Liver (tissue), 9 donors: Measurements from ENCODE around the gene VPS37D. TPM values are rescaled to one million over a fixed set of nuclear protein-coding genes. Genes with fewer than 3 reads are reported as not detected.
"Not testable (repeated sequence)": the region's sequence is repeated elsewhere in the genome, so short reads cannot be mapped to it uniquely, and the experiment has no call there.

Experiments used
- DNase-seq: peaks from one replicate; pipeline ENCODE4 v3.0.0-alpha.2; 2017; ENCODE audit warnings: low spot score
- H3K27ac ChIP-seq, 2 donors: one replicate each; pipeline ENCODE4 v1.7.0; 2013; ENCODE audit warnings: inconsistent platforms in 2 of 2, low read length in 2 of 2, control low read depth in 1 of 2, low read depth in 1 of 2, mild to moderate bottlenecking in 1 of 2
- H3K27me3 ChIP-seq, 4 donors: one replicate each; pipeline versions ENCODE4 v1.6.1 to v1.7.0; 2013; ENCODE audit warnings: low read length in 3 of 4, inconsistent platforms in 1 of 4, mild to moderate bottlenecking in 1 of 4, moderate library complexity in 1 of 4; ENCODE audit not compliant: control insufficient read depth in 4 of 4, insufficient read depth in 4 of 4
- H3K36me3 ChIP-seq, 4 donors: one replicate each; pipeline versions ENCODE4 v1.6.1 to v1.7.0; 2013; ENCODE audit warnings: low read length in 3 of 4, mild to moderate bottlenecking in 3 of 4, low read depth in 1 of 4, moderate library complexity in 1 of 4; ENCODE audit not compliant: control insufficient read depth in 4 of 4, insufficient read depth in 3 of 4
- H3K4me1 ChIP-seq, 4 donors: one replicate each; pipeline versions ENCODE4 v1.6.1 to v1.7.0; 2013; ENCODE audit warnings: low read length in 3 of 4, mild to moderate bottlenecking in 3 of 4, moderate library complexity in 1 of 4; ENCODE audit not compliant: control insufficient read depth in 4 of 4, insufficient read depth in 4 of 4
- H3K4me3 ChIP-seq, 3 donors: one replicate each; pipeline versions ENCODE4 v1.6.1 to v1.7.0; 2013; ENCODE audit warnings: low read length in 3 of 3, control low read depth in 1 of 3, low read depth in 1 of 3, mild to moderate bottlenecking in 1 of 3
- H3K9ac ChIP-seq, 2 donors: one replicate each; pipeline ENCODE4 v1.7.0; 2013; ENCODE audit warnings: low read length in 2 of 2, mild to moderate bottlenecking in 2 of 2, moderate library complexity in 2 of 2, control low read depth in 1 of 2, low read depth in 1 of 2
- H3K9me3 ChIP-seq, 4 donors: one replicate each; pipeline versions ENCODE4 v1.6.1 to v1.7.0; 2013; ENCODE audit warnings: low read length in 3 of 4; ENCODE audit not compliant: control insufficient read depth in 4 of 4
- EGR1 ChIP-seq, 2 donors: IDR thresholded peaks; 2 replicates each; pipeline ENCODE4 v1.6.1; 2016 to 2018; ENCODE audit warnings: antibody characterized with exemption in 2 of 2, low read depth in 2 of 2
- FOXA1 ChIP-seq: IDR thresholded peaks from 2 replicates; pipeline ENCODE4 v1.6.1; 2016; ENCODE audit warnings: antibody characterized with exemption
- HNF4A ChIP-seq, 2 donors: conservative IDR thresholded peaks; 2 replicates each; pipeline ENCODE4 v1.6.1; 2016; ENCODE audit warnings: antibody characterized with exemption in 2 of 2, mild to moderate bottlenecking in 2 of 2
- HNF4G ChIP-seq: IDR thresholded peaks from 2 replicates; pipeline ENCODE4 v1.6.1; 2016; ENCODE audit warnings: antibody characterized with exemption
- JUND ChIP-seq, 2 donors: IDR thresholded peaks; 2 replicates each; pipeline ENCODE4 v1.6.1; 2016; ENCODE audit warnings: antibody characterized with exemption in 2 of 2
- NR2F2 ChIP-seq: IDR thresholded peaks from 2 replicates; pipeline ENCODE4 v1.6.1; 2016; ENCODE audit warnings: antibody characterized with exemption
- RAD21 ChIP-seq, 2 donors: IDR thresholded peaks; 2 replicates each; pipeline ENCODE4 v1.6.1; 2016; ENCODE audit warnings: antibody characterized with exemption in 2 of 2, mild to moderate bottlenecking in 2 of 2
- RXRA ChIP-seq, 2 donors: IDR thresholded peaks; 2 replicates each; pipeline ENCODE4 v1.6.1; 2017 to 2018; ENCODE audit warnings: antibody characterized with exemption in 2 of 2, mild to moderate bottlenecking in 1 of 2
- SP1 ChIP-seq: IDR thresholded peaks from 2 replicates; pipeline ENCODE4 v1.6.1; 2018; ENCODE audit warnings: antibody characterized with exemption, mild to moderate bottlenecking
- TAF1 ChIP-seq: conservative IDR thresholded peaks from 2 replicates; pipeline ENCODE4 v1.6.1; 2016; ENCODE audit warnings: antibody characterized with exemption, mild to moderate bottlenecking
- YY1 ChIP-seq: IDR thresholded peaks from 2 replicates; pipeline ENCODE4 v1.6.1; 2016; ENCODE audit warnings: antibody characterized with exemption, mild to moderate bottlenecking
- WGBS: extraction: QIAGEN DNeasy Blood & Tissue Kit; methylation state at CpG from one replicate; pipeline ENCODE4 v1.1.7; 2013; 5-methylcytosine and 5-hydroxymethylcytosine counted together
- polyA plus RNA-seq, 2 donors: library from polyadenylated mRNA; stranded (reverse) in 1 of 2; unstranded in 1 of 2; fragments of 200-250 nt in 1 of 2; fragments of >200 nt in 1 of 2; fragmentation: Nextera tagmentation in 1 of 2; extraction: Ambion mirVana in 1 of 2; gene quantifications; one replicate each; pipeline versions ENCODE4 v1.2.1 to v1.2.3, GENCODE V29; 2013 to 2015
- total RNA-seq, 2 donors: library from RNA; depleted of rRNA; stranded (reverse); fragments of >200 nt; gene quantifications; one replicate each; pipeline ENCODE4 v1.2.3, GENCODE V29; 2014
- TF ChIP-seq, protein P1 (sequence below): fragments of 150-350 bp; IDR thresholded peaks from 2 replicates; pipeline ENCODE4 v1.5.1; 2017; ENCODE audit warnings: improper control_type of control experiment, low read depth, low read length; ENCODE audit not compliant: missing input control
- TF ChIP-seq, protein P2 (sequence below): IDR thresholded peaks from 2 replicates; pipeline ENCODE4 v1.6.1; 2016; ENCODE audit warnings: antibody characterized with exemption, mild to moderate bottlenecking
- TF ChIP-seq, protein P3 (sequence below): IDR thresholded peaks from 2 replicates; pipeline ENCODE4 v1.6.1; 2016; ENCODE audit warnings: antibody characterized with exemption
- donor health status: healthy.
- donor health status: healthy.
- donor health status: healthy.
- donor health status: healthy.
- donor health status: healthy.

The VPS37D gene
- total and polyA plus RNA-seq, 4 donors = 0.38 to 3.3 (median 1.3) TPM

DNA sequence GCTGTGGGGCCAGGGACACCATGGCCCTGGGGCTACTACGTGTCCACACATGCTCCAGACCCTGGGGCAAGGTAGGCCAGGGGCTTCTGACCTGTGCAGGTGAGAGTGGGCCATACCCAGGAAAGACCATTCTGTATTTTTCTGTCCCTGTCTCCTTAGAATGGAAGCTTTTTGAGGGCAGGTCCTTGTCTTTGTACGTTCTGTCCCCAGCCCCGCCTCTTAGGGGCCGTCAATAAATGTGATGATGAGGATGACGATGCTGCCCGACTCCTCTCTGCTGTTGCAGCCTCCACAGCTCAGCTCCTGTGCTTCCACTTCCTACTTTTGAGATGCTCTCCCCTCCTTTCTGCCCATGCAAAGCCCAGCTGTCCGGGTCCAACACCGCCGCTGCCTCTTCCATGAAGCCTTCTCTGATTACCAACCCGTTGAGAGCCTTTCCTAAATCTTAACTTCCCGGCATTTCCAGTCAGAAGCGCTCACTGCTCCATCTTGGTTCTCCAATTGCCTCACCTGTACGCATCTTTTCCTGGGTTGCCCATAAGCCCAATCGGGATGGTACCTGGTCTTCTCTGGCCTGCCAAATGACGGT is 4.3 kb downstream of the VPS37D start:
- 96% methylated on average over 15 of the region's 15 CpGs for WGBS
- H3K27me3 ChIP-seq = no peaks in the 10 kb centered on the region
- H3K9me3 ChIP-seq = no peaks in the 10 kb centered on the region
- no peak overlapping the region for H3K4me3 ChIP-seq
- H3K36me3 ChIP-seq = no peaks in the 10 kb centered on the region
- TF ChIP-seq JUND (IDR thresholded peaks at IDR 0.05) = no peak
- TF ChIP-seq RXRA (IDR thresholded peaks at IDR 0.05) = no peak
- TF ChIP-seq HNF4G = no peak
- peaks cover 7 to 11% (median 10%) of the 10 kb centered on the region in 4 donors for H3K4me1 ChIP-seq
- no peak overlapping the region for H3K27ac ChIP-seq
- no peak overlapping the region for H3K9ac ChIP-seq
- no peak for DNase-seq

DNA sequence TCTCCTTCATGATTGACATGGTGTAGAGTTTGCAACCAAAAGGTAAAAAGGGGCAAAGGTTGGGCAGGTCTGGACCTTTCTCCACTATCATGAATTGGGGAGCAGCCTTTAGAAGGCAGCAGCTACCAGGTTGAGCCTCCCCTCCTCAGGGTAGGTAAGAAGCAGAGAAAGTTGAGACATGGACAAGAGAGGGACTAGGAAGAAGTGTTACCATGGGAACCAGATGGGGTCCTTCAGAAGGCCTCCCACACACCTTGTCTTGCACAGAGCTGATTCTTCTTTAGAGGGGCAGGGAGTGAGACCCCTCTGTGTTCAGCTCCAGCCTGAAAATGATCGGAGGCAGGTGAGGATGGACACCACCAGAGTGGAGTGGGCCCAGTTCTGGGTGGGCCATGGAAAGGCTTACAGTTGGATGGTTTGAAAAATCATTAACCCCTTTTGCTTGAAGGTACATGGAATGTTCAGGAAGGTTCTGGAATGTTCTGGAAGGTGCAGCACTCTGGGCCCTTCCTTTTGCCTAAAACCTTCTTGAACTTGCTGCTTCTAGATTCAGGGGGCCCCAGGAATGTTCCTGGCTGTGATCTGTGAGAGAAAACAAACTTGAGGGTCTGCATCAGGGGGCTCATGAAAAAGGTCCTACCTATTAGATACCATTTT is 7.0 kb downstream of the VPS37D start:
- Histone ChIP-seq H3K27me3 (no peaks in the 10 kb centered on the region), H3K27ac (no peak overlapping the region), H3K9ac (no peak overlapping the region), H3K4me3 (no peak overlapping the region), H3K9me3 (no peaks in the 10 kb centered on the region), H3K4me1 (peaks cover 0 to 8% (median 5%) of the 10 kb centered on the region in 4 donors), H3K36me3 (peaks cover 0 to 6% (median 1%) of the 10 kb centered on the region in 4 donors)
- 95% methylated on average over 1 of the region's 1 CpG for WGBS
- TF ChIP-seq YY1 (no peak), FOXA1 (no peak), RXRA (IDR thresholded peaks at IDR 0.05) (no peak), JUND (IDR thresholded peaks at IDR 0.05) (no peak), TAF1 (no peak), RAD21 (IDR thresholded peaks at IDR 0.05) (no peak), EGR1 (IDR thresholded peaks at IDR 0.05; ENCODE audit: low read depth in 2 of 2) (no peak), HNF4A (conservative IDR thresholded peaks at IDR 0.05) (no peak), NR2F2 (no peak), SP1 (no peak)
- TF ChIP-seq, protein P1, sequence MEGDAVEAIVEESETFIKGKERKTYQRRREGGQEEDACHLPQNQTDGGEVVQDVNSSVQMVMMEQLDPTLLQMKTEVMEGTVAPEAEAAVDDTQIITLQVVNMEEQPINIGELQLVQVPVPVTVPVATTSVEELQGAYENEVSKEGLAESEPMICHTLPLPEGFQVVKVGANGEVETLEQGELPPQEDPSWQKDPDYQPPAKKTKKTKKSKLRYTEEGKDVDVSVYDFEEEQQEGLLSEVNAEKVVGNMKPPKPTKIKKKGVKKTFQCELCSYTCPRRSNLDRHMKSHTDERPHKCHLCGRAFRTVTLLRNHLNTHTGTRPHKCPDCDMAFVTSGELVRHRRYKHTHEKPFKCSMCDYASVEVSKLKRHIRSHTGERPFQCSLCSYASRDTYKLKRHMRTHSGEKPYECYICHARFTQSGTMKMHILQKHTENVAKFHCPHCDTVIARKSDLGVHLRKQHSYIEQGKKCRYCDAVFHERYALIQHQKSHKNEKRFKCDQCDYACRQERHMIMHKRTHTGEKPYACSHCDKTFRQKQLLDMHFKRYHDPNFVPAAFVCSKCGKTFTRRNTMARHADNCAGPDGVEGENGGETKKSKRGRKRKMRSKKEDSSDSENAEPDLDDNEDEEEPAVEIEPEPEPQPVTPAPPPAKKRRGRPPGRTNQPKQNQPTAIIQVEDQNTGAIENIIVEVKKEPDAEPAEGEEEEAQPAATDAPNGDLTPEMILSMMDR = no peak
- TF ChIP-seq, protein P2, sequence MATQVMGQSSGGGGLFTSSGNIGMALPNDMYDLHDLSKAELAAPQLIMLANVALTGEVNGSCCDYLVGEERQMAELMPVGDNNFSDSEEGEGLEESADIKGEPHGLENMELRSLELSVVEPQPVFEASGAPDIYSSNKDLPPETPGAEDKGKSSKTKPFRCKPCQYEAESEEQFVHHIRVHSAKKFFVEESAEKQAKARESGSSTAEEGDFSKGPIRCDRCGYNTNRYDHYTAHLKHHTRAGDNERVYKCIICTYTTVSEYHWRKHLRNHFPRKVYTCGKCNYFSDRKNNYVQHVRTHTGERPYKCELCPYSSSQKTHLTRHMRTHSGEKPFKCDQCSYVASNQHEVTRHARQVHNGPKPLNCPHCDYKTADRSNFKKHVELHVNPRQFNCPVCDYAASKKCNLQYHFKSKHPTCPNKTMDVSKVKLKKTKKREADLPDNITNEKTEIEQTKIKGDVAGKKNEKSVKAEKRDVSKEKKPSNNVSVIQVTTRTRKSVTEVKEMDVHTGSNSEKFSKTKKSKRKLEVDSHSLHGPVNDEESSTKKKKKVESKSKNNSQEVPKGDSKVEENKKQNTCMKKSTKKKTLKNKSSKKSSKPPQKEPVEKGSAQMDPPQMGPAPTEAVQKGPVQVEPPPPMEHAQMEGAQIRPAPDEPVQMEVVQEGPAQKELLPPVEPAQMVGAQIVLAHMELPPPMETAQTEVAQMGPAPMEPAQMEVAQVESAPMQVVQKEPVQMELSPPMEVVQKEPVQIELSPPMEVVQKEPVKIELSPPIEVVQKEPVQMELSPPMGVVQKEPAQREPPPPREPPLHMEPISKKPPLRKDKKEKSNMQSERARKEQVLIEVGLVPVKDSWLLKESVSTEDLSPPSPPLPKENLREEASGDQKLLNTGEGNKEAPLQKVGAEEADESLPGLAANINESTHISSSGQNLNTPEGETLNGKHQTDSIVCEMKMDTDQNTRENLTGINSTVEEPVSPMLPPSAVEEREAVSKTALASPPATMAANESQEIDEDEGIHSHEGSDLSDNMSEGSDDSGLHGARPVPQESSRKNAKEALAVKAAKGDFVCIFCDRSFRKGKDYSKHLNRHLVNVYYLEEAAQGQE = no peak
- TF ChIP-seq, protein P3, sequence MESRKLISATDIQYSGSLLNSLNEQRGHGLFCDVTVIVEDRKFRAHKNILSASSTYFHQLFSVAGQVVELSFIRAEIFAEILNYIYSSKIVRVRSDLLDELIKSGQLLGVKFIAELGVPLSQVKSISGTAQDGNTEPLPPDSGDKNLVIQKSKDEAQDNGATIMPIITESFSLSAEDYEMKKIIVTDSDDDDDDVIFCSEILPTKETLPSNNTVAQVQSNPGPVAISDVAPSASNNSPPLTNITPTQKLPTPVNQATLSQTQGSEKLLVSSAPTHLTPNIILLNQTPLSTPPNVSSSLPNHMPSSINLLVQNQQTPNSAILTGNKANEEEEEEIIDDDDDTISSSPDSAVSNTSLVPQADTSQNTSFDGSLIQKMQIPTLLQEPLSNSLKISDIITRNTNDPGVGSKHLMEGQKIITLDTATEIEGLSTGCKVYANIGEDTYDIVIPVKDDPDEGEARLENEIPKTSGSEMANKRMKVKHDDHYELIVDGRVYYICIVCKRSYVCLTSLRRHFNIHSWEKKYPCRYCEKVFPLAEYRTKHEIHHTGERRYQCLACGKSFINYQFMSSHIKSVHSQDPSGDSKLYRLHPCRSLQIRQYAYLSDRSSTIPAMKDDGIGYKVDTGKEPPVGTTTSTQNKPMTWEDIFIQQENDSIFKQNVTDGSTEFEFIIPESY = no peak
- no peak for DNase-seq

DNA sequence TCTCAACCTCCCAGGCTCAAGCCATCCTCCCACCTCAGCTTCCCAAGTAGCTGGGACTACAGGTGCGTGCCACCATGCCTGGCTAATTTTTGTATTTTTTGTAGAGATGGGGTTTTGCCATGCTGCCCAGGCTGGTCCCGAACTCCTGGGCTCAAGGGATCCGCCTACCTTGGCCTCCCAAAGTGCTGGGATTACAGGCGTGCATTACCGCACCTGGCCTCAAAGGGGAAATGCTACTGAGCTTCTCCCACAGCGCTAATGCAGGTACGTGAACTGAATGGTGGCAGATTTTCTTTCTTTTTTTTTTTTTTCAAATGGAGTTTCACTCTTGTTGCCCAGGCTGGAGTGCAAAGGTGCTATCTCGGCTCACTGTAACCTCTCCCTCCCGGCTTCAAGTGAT is 8.4 kb downstream of the VPS37D start:
- H3K4me1 ChIP-seq = peaks cover 0 to 18% (median 14%) of the 10 kb centered on the region in 4 donors
- not testable (repeated sequence) for H3K36me3 ChIP-seq, H3K27me3 ChIP-seq, H3K4me3 ChIP-seq, H3K9ac ChIP-seq, DNase-seq, H3K9me3 ChIP-seq, H3K27ac ChIP-seq
- WGBS = 80% methylated on average over 9 of the region's 9 CpGs
